Central memory CD8-positive, alpha-beta T cell (primary cell): ENCODE results near the gene SEC14L6.
"Not testable (repeated sequence)": the region's sequence is repeated elsewhere in the genome, so short reads cannot be mapped to it uniquely, and the experiment has no call there.

Experiments used
- ATAC-seq: fragments of 150-1000 bp; cut with Tn5 transposase; replicated peaks from 2 replicates; pipeline ENCODE4 v1.10.0; 2022; ENCODE audit warnings: mild to moderate bottlenecking, moderate FRiP score, moderate number of reproducible peaks; ENCODE audit not compliant: poor library complexity, severe bottlenecking; ENCODE audit errors: extremely low read depth
- DNase-seq, 2 donors: peaks; one replicate each; pipeline ENCODE4 v3.0.0; 2021; ENCODE audit warnings: low spot score in 2 of 2
- H3K27ac Mint-ChIP-seq: one replicate; pipeline ENCODE4 v1.8.0; 2022; ENCODE audit warnings: low read depth, mild to moderate bottlenecking, moderate library complexity, mixed read lengths
- H3K27me3 Mint-ChIP-seq: one replicate; pipeline ENCODE4 v1.8.0; 2022; ENCODE audit warnings: mixed read lengths
- H3K36me3 Mint-ChIP-seq: one replicate; pipeline ENCODE4 v1.8.0; 2022; ENCODE audit warnings: mild to moderate bottlenecking, moderate library complexity, mixed read lengths; ENCODE audit not compliant: insufficient read depth
- H3K4me1 Mint-ChIP-seq: one replicate; pipeline ENCODE4 v1.8.0; 2022; ENCODE audit warnings: mixed read lengths
- H3K4me3 Mint-ChIP-seq: one replicate; pipeline ENCODE4 v1.8.0; 2022; ENCODE audit warnings: mild to moderate bottlenecking, moderate library complexity, mixed read lengths
- H3K9me3 Mint-ChIP-seq: one replicate; pipeline ENCODE4 v1.8.0; 2022; ENCODE audit warnings: mixed read lengths

Gene SEC14L6

GRCh38 chr22:30542811-30543188 is 3.7 kb downstream of the SEC14L6 start:
- H3K9me3 Mint-ChIP-seq: no peaks in the 10 kb centered on the region

GRCh38 chr22:30541961-30542810 is 4.4 kb downstream of the SEC14L6 start:
- no peak overlapping the region for H3K4me3 Mint-ChIP-seq
- H3K36me3 Mint-ChIP-seq: peaks cover 3% of the 10 kb centered on the region
- ATAC-seq (no peak), DNase-seq (no peak)
- H3K27me3 Mint-ChIP-seq: peaks cover 69% of the 10 kb centered on the region
- H3K9me3 Mint-ChIP-seq: no peaks in the 10 kb centered on the region
- H3K27ac Mint-ChIP-seq: no peak overlapping the region
- no peaks in the 10 kb centered on the region for H3K4me1 Mint-ChIP-seq

More at GRCh38 chr22:30542811-30543188, 3.7 kb downstream of the SEC14L6 start:
- H3K4me1 Mint-ChIP-seq: no peaks in the 10 kb centered on the region
- H3K27me3 Mint-ChIP-seq: peaks cover 65% of the 10 kb centered on the region
- H3K27ac Mint-ChIP-seq: no peak overlapping the region
- DNase-seq: no peak
- H3K4me3 Mint-ChIP-seq: no peak overlapping the region
- no peak for ATAC-seq
- H3K36me3 Mint-ChIP-seq: peaks cover 3% of the 10 kb centered on the region

DNA sequence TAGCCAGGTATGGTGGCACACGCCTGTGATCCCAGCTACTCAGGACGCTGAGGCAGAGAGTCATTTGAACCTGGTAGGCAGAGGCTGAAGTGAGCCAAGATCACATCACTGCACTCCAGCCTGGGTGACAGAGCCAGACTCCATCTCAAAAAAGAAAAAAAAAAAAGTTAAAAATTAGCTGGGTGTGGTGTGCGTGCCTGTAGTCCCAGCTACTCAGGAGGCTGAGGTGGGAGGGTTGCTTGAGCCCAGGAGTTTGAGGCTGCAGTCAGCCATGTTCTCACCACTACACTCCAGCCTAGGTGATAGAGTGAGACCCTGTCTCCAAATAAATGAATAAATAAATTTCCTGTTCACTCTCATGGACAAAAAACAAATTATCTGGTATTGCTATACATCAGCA is 5.0 kb downstream of the SEC14L6 start:
- H3K4me1 Mint-ChIP-seq, H3K9me3 Mint-ChIP-seq, H3K27ac Mint-ChIP-seq, H3K4me3 Mint-ChIP-seq, DNase-seq, H3K36me3 Mint-ChIP-seq, ATAC-seq: not testable (repeated sequence)
- peaks cover 64% of the 10 kb centered on the region for H3K27me3 Mint-ChIP-seq

DNA sequence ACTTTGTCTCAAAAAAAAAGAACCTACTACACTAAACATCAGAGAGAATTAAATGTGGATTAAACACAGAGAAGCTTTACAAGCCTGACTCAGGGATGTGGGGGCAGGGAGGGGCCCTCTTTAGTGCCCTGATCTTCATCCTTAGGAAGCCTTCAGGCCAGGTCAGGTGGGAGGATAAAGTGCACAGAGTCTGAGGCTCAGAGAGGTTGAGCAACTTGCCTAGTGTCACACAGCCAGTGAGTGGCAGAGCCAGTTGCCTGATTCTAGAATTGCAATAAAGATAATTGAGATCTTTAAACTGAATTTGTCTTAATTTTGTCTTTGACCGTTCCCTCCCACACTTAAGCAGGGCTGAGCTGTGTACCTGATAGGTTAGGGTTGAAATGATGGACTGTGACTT is 7.2 kb downstream of the SEC14L6 start:
- H3K4me3 Mint-ChIP-seq: no peak overlapping the region
- no peak for ATAC-seq
- H3K27me3 Mint-ChIP-seq: peaks cover 50% of the 10 kb centered on the region
- H3K27ac Mint-ChIP-seq: no peak overlapping the region
- no peak for DNase-seq
- no peaks in the 10 kb centered on the region for H3K9me3 Mint-ChIP-seq
- H3K4me1 Mint-ChIP-seq: peaks cover 7% of the 10 kb centered on the region
- H3K36me3 Mint-ChIP-seq: peaks cover 1% of the 10 kb centered on the region

- H3K9me3 Mint-ChIP-seq: no peaks in the 10 kb centered on the region
- no peak for ATAC-seq
These were observed 8.3 kb downstream of the SEC14L6 start for GRCh38 chr22:30538280-30538679.

DNA sequence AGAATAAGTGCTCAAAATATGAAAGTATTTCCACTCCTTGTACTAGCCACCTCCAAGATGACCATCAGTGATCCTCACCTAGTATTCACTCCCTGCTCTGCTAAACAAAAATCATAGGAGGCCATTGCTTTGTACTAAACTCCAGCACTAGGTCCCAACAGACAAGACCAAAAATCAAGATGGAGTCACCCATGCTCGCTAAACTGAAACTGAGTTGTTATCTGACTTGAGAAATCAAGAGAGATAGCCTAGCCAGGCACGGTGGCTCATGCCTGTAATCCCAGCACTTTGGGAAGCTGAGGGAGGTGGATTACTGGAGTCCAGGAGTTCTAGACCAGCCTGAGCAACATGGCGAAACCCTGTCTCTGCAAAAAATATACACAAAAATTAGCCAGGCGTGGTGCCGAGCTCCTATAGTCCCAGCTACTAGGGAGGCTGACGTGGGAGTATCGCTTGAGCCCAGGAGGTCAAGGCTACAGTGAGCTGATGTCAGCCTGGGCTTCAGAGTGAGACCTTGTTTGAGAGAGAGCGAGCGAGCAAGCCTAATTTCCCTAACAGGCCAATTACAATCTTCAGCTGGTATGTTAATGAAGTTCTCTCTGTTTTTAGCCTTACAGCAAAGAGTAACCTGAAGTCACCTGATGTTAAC is 9.3 kb downstream of the SEC14L6 start:
- Mint-ChIP-seq H3K27ac (no peak overlapping the region), H3K9me3 (no peaks in the 10 kb centered on the region), H3K4me1 (peaks cover 7% of the 10 kb centered on the region), H3K36me3 (no peaks in the 10 kb centered on the region), H3K27me3 (peaks cover 30% of the 10 kb centered on the region), H3K4me3 (no peak overlapping the region)
- DNase-seq (no peak), ATAC-seq (no peak)

More at GRCh38 chr22:30538280-30538679, 8.3 kb downstream of the SEC14L6 start:
- Mint-ChIP-seq H3K27me3 (peaks cover 39% of the 10 kb centered on the region), H3K4me3 (no peak overlapping the region), H3K27ac (no peak overlapping the region), H3K4me1 (peaks cover 7% of the 10 kb centered on the region), H3K36me3 (peaks cover 1% of the 10 kb centered on the region)
- no peak for DNase-seq

DNA sequence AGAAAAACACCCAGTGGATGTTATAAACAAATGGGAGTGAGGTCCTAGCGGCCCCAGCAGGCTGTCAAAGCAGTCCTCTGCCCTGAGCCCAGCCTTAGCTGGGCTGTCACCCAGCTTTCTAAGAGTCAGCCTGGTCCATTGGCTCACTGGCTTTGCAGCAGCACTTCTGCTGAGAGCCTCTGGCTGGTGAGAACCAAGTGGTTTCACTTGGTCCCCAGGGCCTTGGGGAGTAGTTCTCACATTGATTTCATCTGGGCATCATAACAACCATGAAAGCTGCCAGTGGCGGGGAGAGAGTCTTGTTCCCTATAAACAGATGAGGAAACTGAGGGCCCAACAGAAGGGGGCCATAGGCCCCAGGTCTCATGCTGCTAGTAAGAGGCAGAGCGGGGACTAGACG is 11.4 kb downstream of the SEC14L6 start:
- ATAC-seq: no peak
- no peak overlapping the region for H3K27ac Mint-ChIP-seq
- no peaks in the 10 kb centered on the region for H3K36me3 Mint-ChIP-seq
- DNase-seq: no peak
- no peaks in the 10 kb centered on the region for H3K9me3 Mint-ChIP-seq
- H3K27me3 Mint-ChIP-seq: peaks cover 30% of the 10 kb centered on the region
- no peak overlapping the region for H3K4me3 Mint-ChIP-seq
- H3K4me1 Mint-ChIP-seq: peaks cover 7% of the 10 kb centered on the region

- no peaks in the 10 kb centered on the region for H3K36me3 Mint-ChIP-seq
- ATAC-seq (no peak), DNase-seq (no peak)
- H3K27ac Mint-ChIP-seq: no peak overlapping the region
- H3K9me3 Mint-ChIP-seq: no peaks in the 10 kb centered on the region
- peaks cover 7% of the 10 kb centered on the region for H3K4me1 Mint-ChIP-seq
- H3K27me3 Mint-ChIP-seq: peaks cover 22% of the 10 kb centered on the region
- H3K4me3 Mint-ChIP-seq: no peak overlapping the region
These were observed 14.6 kb downstream of the SEC14L6 start for GRCh38 chr22:30531651-30532608.

DNA sequence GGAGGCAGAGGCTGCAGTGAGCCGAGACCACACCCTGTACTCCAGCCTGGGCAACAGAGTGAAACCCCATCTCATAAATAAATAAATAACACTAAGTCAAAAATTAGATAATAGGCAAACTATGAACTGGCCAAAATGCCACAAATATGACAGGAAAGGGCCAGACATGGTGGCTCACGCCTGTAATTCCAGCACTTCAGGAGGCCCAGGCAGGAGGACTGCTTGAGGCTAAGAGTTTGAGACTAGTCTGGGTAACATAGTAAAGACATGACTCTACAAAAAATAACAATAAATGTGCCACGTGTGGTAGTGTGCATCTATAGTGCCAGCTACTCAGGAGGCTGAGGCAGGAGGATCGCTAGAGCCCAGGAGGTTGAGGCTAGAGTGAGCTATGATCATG is 19.9 kb downstream of the SEC14L6 start:
- Mint-ChIP-seq H3K9me3 (no peaks in the 10 kb centered on the region), H3K4me1 (no peaks in the 10 kb centered on the region), H3K27me3 (peaks cover 66% of the 10 kb centered on the region), H3K27ac (no peak overlapping the region), H3K36me3 (peaks cover 2% of the 10 kb centered on the region), H3K4me3 (no peak overlapping the region)
- ATAC-seq (no peak), DNase-seq (no peak)

DNA sequence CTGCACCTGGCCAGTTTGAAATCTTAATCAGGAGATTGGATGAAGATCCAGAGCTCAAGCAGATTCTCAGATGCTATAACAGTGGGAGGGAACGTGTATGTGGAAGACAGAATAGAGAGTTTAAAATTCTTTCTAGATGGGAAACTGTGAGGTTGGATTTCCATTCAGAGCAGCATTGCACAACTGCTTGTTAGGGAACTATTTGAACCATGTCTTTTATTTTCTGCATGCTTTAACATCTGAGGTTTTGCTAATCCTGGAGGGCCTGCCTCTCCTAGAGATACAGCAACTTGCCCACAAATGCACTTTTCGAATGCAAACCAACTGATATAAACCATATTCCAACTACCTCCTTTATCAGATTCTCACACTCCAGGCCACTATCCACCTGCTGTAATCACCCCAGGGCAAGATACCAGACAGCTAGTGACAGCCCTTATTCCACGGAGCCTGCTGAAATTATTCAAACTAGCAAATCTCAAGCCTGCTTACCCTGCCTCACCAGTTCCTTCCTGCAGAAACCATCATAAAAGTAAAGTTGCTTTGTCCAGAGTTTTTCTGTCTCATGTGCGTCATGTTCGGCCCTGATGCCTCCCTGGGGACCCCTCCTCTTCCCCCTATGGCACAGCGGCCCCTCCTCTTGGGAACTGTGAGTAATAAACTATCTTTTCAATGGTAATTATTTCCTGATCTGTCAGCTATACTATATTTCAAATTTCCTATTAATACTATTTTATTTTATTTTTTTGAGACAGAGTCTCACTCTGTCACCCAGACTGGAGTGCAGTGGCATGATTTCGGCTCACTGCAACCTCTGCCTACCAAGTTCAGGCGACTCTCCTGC is 22.7 kb downstream of the SEC14L6 start:
- no peak for ATAC-seq
- Mint-ChIP-seq H3K4me1 (no peaks in the 10 kb centered on the region), H3K4me3 (no peak overlapping the region), H3K27ac (no peak overlapping the region), H3K9me3 (no peaks in the 10 kb centered on the region), H3K27me3 (peaks cover 49% of the 10 kb centered on the region), H3K36me3 (peaks cover 2% of the 10 kb centered on the region)
- DNase-seq: no peak

GRCh38 chr22:30521368-30522156 is 25.0 kb downstream of the SEC14L6 start:
- Mint-ChIP-seq H3K27ac (no peak overlapping the region), H3K9me3 (no peaks in the 10 kb centered on the region), H3K36me3 (peaks cover 2% of the 10 kb centered on the region), H3K4me1 (no peaks in the 10 kb centered on the region), H3K27me3 (peaks cover 43% of the 10 kb centered on the region), H3K4me3 (no peak overlapping the region)
- no peak for DNase-seq
- ATAC-seq: no peak
